C4-2B (cell line): ENCODE results near the gene PPIG.

Experiments used
- CTCF ChIP-seq: fragments of 450-650 bp; conservative IDR thresholded peaks from 2 replicates; pipeline ENCODE4 v1.5.1; 2017; ENCODE audit warnings: mild to moderate bottlenecking
- ZFX ChIP-seq: fragments of 450-650 bp; IDR thresholded peaks from 2 replicates; pipeline ENCODE4 v1.6.1; 2017

- TF ChIP-seq CTCF (no peak), ZFX (no peak)
Observed at GRCh38 chr2:169583518-169583917, 633 bp upstream of the PPIG start.
